NOMO-1 treated with DMSO at 0.1 percent for 48 hours (cell line): ENCODE measurements around the gene DHRS9.

ENCODE experiments used
- DNase-seq: peaks from one replicate; lab custom pipeline; 2025; ENCODE audit not compliant: unreplicated experiment; lab: John Stamatoyannopoulos, UW

Gene DHRS9

DNA sequence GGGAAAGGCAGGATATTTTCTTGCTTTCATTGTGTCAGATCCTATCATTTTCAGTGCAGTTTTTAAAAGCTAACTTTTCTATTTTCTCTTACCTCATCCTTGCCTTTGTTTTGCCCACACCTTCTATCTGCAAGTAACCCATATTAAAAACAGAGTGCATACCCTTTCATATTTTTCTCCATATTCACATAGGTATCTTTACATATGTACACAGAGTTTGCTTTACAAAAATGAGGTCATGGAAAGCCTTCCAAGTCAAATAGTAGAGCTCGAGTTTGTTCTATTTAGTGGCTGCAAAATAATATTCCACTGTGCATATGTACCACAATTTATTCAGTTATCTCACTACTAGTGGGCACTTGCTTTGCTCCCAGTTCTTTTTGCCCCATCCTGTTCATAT lies 3.9 kb upstream of the DHRS9 start:
- DNase-seq: no peak

DNA sequence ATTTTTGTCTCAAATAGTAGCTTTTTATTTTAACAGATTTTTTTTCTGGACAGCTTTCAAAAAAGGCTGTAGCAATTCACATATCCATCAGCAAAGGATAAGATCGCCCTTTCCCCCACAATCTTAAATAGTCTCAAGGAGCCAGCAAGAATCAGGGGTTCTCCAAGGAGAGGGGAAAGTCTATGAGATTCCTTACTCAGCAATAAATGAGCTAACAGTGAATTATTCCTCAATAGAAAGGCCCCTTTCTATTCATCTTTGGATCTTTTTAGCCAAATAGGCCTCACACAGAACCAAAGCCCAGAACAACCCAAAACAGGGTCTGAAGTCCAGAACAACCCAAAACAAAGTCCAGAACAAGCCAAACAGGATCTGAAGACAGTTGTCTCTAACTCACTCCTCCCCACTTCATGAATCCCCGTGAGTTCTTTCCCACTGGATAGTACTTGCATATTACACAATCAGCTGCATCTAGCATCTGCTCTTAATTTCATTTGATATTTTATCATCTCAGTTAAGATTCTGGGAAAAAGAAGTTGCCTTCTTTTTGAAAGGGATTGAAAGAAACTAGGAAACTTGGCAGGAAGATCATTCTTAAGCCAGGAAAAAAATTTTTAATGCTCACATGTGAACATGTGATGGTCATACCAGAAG lies 3.4 kb upstream of the DHRS9 start:
- no peak for DNase-seq

DNA sequence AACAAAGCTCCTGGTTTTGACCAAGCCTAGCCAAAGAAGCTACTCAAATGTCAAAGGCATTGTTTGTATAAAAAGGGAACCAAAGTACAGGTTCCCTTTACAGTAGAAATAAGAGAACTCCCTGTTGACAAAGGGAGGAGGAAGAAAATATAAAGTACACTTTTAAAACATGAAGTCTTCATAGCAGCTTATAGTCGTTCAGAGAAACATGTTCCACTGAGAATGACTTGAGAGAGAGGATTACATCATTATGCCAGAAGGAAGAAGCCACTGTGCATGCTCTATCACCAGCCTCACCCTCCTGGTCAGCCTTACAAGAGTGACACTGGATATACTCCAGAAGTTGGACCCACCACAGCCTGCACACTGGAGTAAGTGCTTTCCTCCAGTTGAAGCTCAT lies 2.5 kb upstream of the DHRS9 start:
- peak; percentile 63 for DNase-seq

DNA sequence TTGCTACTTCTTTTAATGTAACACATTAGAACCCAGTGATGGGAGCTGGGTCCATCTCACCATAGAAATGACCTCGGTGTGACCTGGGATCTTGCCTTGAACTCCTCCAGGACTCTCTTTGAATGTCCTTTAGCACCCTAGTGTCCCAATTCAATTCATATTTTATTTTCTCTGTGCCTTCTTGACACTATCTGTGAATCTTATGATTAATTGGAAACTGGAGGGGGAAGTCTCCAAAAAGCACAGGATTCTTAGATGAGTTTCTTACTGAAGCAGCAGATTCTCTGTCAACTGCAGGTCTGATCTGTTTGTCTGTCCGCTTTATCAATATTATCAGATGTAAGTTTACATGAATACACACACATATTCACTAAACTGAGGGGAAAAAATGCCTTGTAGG lies 470 bp downstream of the DHRS9 start:
- DNase-seq: no peak

DNA sequence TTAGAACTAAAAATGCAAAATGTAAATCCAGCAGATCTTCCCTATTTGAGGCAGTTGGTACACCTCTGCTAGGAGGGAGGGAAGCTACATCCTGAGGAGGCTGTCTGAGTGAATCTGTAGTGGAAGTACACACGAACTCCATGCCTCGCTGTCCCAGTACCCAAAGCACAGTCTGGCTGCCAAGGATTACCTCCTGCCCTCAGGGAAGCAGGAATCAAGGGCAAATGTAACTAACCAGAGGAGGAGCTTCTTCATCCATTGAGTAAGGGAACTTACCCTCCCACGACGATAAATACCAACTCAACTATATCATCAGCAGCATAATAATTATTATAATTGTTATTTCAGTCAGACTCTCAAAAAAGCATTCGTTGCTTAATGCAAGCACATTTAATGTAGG lies 2.1 kb downstream of the DHRS9 start:
- DNase-seq: no peak

DNA sequence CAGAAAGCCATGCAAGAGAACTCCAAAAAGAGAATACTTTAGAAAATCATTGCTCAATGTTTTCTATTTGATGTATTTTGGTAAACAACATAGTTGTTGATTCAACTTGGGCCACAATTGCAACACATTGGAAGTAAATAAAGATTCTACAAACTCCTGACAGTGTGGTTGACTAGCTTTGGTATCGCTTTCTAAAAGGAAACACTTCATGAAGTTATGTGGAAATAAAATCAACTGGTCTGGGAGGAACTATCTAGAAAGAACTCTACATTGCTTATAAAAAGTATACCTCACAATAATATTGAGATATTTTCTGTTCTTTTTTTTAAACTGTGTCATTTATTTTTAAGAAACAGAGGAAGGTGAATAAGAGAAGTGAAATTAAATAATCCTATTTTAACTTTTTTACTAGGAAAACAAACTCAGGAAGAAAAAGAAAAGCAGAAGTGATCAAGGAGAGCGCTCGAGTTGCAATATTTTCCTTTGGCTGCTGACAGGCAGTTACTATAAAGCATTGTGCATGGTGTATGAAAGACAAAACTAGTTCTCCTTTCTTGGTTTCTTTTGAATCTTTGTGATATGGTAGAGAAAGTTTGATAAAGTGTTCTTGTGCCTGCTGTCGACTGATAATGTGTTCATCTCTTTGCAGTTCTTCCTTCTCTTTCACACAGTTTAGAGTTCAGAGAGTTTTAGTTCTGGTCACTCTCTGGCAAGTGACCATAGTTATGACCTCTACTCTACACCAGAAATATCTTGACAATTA lies 3.0 kb downstream of the DHRS9 start:
- DNase-seq: peak; percentile 100

DNA sequence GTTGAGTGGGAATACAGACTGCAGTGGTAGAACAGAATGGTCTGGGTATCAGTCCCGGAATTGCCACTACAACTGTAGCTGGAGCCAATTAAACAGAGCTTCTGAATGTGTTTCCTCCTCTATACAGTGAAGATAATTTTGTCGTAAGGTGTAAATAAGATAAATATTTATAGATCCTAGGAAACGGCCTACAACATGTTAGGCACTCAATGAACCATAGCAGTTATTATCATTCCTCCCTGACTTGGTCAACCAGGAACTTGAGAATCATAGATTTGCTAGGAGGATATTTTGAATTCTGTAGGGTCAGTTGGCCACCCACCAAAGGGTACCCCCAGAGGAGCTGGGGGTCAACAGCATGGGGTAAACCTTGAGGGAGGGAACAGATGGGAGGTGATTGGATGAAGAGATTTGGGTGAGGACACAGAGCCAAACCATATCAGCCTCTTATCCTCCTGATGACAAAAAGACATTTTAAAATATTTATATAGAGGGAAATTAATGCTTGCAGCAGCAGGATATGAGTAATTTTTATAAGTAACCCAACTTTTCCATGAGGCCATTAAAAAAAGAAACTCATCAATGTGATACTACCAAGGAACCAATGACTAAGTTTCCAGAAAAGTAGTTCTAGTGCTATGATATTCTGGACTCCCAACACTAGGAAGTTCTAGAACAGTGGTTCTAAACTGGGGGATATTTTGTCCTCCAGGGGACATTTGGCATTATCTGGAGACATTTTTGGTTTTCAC lies 4.0 kb downstream of the DHRS9 start:
- DNase-seq: no peak

DNA sequence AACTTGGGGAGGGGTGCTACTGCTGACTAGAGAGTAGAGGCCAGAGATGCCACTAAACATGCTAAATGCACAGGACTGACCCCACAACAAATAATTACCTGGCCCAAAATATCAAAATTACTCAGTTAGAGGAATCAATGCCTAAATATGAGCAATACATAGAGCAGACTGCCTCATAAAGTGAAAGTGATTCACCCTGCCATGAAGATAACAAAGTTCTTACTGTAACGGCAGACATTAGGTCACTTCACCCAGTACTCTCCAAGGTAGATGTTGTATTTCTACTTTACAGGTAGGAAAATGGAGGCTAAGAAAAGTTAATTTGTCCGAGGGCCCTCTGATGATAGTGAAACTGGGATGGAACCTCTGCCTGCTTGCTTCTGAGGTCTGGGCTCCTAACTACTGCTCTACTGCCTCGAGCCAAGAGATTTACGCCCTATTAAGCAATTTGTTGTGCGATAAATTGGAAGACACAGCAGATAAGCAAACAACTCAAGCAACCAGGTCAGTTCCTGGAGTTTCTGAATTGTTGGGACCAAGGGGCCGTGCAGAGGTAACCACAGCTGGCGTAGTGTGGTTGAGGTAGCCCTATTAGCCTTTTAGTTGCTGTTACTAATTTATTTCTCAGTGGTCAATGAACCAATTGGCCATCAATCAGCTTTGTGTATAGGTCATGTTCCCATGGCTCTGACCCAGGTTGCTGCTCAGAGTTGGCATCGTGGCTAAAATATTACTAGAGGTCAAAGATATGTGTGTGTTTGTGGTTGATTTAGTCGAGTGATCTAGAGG lies 4.8 kb downstream of the DHRS9 start:
- DNase-seq: no peak

DNA sequence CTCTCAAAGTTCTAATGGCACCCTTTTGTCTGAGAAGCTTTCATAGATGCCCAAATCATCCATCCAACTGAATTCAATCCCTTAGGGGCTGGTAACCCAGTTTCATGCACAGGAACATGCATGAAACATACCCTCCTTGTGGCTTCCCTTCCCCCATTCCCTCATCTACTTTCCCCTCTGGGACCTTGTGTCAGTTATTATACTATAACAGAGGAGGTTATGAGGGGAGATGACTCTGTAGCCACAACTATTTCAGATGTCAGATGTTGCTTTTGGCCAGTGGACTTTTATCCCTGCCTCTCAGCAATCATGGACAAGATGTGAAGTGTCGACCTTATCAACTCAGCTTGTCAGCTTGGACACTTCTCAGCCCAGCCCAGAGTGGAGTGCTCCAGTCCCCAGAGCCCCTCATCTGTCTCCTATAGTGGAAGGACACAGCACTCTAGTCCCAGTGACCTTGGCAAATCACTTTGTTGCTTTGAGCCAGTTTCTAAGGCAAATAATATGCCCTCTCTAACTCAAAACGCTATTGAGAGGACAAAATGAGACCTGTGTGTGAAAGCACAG lies 8.4 kb downstream of the DHRS9 start:
- no peak for DNase-seq

DNA sequence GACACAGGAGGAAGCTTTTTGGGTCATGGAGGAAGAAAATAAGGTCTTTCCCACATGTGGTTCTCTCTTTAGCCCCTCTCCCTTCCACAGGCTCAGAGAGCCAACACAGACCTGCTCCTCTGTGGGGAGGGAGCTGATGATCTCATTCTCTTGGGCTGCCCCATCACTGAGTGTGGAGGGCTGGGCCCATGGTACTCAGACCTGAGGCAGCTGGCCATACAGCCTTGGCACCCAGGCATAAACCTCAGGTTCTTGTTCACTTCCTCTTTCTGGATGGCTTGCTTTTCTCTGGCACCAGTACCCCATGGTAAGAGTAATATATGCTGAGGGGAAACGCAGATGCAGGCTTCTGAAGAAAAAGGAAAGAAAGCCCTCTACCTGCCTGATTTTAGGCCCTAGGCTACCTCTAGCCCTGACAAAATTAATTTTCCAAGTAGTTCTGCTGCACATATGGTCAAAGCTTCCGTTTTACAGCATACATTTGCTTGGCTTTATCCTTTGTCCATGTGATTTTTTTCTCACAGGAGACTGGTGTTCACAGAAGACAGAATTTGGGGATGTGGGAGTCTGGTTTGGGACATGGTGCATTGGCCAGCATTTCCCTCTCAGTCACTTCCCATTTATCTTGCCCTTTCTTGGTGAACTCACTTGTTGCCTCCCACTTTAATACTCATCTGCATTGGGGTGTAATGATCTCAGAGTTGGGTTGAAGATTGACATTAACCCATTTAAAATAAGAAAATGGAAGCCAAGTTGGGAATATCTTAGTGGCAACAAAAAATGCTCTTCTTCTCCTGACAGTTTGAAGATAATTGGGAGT lies 11.1 kb downstream of the DHRS9 start:
- DNase-seq: peak; percentile 71

DNA sequence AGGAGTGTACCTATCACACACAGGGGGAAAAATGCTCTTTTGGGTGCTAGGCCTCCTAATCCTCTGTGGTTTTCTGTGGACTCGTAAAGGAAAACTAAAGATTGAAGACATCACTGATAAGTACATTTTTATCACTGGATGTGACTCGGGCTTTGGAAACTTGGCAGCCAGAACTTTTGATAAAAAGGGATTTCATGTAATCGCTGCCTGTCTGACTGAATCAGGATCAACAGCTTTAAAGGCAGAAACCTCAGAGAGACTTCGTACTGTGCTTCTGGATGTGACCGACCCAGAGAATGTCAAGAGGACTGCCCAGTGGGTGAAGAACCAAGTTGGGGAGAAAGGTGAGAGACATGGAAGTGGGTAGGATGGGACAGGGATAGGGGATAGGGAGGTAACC lies 12.2 kb downstream of the DHRS9 start:
- no peak for DNase-seq

DNA sequence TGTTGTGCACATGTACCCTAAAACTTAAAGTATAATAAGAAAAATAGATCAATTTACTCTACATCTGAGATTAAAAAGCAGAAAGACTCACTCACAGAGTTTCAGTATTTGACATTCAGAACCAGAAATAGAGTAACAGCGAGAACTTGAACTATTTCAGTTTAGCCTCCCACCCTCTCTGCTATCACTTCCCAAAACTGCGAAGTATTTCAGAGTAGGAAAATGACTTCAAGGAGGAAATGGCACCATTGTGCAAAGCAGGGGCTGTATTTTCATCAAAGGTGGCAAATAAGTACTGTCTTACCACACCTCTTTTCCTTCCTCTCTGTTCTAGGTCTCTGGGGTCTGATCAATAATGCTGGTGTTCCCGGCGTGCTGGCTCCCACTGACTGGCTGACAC lies 13.6 kb downstream of the DHRS9 start:
- DNase-seq: peak; percentile 90

DNA sequence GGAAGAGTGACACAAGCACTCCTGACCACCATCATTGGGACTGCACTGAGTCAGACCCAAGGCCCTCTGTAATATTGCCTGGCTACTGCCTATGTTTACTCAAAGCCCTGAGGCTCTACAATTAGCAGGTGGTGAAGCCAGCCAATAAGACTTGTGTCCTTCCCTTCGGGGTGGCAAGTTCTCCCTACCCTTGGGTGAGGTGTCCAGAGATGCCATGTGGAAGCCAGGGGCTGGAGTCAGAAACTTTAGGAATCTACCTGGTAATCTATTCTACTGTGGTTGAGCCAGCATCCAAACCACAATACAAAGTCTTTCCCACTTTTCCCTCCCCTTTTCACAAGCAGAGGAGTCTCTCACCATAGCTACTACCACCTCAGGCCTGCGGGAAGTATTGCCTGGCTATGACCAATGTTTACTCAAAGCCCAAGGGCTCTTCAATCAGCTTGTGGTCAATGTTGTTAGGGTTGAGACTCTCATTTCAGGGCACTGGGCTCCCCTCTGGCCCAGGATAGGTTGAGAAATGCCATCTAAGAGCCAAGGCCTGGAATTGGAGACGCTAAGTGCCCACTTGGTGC lies 17.6 kb downstream of the DHRS9 start:
- no peak for DNase-seq

DNA sequence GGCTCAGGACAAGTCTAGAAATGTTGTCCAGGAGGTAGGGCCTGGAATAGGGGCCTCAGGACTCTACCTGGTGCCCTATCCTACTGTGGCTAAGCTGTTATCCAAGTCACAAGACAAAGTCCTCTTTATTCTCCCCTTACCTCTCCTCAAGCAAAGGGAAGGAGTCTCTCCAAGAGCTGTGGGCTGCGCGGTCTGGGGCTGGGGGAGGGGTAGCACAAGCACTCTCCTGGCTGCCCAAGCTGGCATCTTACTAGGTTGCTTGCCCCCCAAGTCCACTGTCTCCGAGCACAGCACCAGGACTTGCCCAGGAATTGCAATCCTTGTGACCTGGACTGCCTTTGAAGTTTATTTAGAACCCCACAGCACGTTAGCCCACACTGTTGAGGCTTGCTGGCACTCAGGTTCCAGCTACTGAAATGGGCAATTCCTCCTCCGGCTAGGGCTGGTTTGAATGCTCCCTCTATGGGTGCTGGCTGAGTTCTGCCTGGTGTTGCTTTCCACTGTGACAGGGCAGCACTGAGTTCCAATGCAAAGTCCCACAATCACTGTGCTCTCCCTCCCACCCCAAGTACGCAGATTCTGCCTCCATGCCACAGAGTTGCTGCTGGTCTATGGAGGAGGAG lies 18.5 kb downstream of the DHRS9 start:
- no peak for DNase-seq

DNA sequence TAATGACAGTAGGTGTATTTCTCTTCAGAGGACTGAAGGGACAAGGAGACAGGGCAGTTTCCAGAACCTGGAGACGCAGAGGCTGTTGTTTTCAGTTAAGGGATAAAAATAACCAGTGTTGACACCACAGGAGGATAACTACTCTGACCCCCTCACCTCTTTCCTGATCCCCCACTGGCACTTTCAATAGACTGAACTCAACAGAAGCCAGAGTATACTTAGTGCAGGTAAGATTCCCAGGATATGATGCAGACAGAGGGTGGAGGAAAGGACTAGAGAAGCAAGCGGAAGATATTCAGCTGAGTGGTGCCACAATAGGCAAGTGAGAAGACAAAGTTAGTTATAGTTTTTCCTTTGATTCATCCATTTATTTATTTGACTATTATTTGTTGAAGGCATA lies 19.8 kb downstream of the DHRS9 start:
- DNase-seq: no peak

DNA sequence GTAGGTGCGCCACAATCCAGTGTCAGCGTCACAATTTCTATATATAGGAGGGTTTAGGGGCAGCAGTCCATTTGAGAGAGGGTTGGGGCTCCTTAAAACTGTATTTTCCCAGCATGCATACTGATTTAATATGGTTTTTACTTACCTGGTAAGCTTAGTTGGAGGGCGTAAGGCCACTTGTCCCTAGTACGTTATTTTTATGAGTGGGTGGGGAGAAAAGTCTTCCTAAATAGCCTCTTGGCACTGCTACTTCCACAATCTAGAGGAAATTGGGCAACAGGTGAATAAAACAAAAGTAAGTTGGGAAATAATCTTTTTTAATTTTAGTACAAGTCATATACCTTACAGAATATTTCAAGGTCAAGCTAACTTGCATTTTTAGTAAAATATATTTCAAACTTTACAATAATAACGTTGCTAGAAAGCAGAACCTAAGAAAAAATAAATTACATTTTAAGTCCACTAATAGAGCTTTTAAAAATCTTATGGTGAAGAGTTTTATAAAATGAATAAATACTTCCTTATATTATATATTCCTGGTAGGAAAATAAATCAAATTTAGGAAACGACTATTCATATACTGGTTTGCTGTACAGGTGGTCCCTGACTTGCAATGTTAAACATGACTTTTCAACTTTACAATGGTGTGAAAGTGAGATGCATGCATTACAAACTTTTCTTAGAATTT lies 20.9 kb downstream of the DHRS9 start:
- DNase-seq: peak; percentile 92

DNA sequence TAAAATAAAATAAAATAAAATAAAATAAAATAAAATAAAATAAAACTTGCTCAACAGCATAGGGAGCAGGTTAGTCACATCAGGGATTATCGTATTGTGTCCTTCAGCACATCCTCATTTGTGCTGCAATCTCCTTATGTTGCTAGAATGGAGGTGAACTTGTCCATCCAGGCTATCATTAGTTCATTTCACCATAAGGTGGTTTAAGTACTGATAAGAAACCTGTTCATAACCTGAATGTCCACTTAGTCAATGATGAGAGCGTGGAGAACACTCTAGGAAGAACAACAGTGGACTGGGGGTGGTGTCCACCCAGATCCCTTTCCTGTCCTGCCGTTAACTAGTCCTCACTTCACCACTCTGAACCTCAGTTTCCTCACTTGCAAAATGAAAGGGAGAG lies 21.9 kb downstream of the DHRS9 start:
- DNase-seq: no peak

DNA sequence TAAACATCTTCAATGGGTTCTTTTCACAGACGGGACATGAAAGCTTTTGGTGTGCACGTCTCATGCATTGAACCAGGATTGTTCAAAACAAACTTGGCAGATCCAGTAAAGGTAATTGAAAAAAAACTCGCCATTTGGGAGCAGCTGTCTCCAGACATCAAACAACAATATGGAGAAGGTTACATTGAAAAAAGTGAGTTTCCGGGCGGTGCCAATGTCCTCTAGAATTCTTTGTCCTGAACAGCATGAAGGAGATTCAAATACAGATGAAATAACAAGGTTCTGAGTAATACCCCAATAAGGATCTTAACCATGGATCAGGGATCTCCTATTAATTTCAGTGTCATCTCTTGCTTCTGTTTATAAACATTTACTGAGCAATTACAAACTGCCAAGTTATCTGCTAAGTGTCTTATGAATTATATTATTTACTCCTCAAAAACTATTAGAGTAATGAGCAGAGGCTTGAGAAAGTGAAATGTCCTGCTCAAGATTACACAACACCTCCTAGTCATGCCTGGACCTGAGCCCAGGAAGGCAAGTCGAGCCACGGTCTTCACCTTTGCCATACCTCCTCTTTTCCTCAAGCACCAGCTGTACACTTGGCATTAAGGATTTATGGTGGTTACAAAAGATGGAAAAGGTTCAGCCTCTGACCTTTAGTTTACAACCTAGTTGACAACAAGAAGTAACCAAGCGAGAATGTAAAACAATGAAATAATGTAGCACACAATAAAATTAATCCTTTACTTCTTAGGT lies 22.6 kb downstream of the DHRS9 start:
- DNase-seq: no peak
